ENCODE measurements around the gene MMP14. TPM values are rescaled to one million over a fixed set of nuclear protein-coding genes. Genes with fewer than 3 reads are reported as not detected.
A peak's percentile ranks its signal among the peaks of the same experiment; 100 is the strongest.

MMP14 gene
- total and polyA plus RNA-seq, 2 experiments from 2014 or later: 1.8 to 48.1 TPM

- DNase-seq (ENCODE audit: low read depth in 1 of 2, low spot score in 1 of 2): no peak
- H3K9me3 ChIP-seq (ENCODE audit: low read depth): no peaks in the 10 kb centered on the region
- no peaks in the 10 kb centered on the region for H3K27me3 ChIP-seq
- peaks cover 16% of the 10 kb centered on the region for H3K36me3 ChIP-seq
- peaks cover 13% of the 10 kb centered on the region for H3K4me1 ChIP-seq (ENCODE audit: low read depth)
- peak overlapping the region; percentile 39 for H3K27ac ChIP-seq
- TF ChIP-seq, protein P1, sequence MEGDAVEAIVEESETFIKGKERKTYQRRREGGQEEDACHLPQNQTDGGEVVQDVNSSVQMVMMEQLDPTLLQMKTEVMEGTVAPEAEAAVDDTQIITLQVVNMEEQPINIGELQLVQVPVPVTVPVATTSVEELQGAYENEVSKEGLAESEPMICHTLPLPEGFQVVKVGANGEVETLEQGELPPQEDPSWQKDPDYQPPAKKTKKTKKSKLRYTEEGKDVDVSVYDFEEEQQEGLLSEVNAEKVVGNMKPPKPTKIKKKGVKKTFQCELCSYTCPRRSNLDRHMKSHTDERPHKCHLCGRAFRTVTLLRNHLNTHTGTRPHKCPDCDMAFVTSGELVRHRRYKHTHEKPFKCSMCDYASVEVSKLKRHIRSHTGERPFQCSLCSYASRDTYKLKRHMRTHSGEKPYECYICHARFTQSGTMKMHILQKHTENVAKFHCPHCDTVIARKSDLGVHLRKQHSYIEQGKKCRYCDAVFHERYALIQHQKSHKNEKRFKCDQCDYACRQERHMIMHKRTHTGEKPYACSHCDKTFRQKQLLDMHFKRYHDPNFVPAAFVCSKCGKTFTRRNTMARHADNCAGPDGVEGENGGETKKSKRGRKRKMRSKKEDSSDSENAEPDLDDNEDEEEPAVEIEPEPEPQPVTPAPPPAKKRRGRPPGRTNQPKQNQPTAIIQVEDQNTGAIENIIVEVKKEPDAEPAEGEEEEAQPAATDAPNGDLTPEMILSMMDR (IDR thresholded peaks at IDR 0.05; ENCODE audit: low read depth, low read length): no peak
- no peak overlapping the region for H3K4me3 ChIP-seq
These were observed 42.2 kb downstream of the MMP14 start for GRCh38 chr14:22878271-22879246.

GRCh38 chr14:22882064-22882463 is 45.7 kb downstream of the MMP14 start:
- TF ChIP-seq, protein P1 (IDR thresholded peaks at IDR 0.05; ENCODE audit: low read depth, low read length): no peak
- Histone ChIP-seq H3K4me3 (no peak overlapping the region), H3K27ac (peak overlapping the region; percentile 78), H3K27me3 (no peaks in the 10 kb centered on the region), H3K36me3 (no peaks in the 10 kb centered on the region), H3K4me1 (ENCODE audit: low read depth) (peaks cover 23% of the 10 kb centered on the region), H3K9me3 (ENCODE audit: low read depth) (no peaks in the 10 kb centered on the region)
- DNase-seq (ENCODE audit: low read depth in 1 of 2, low spot score in 1 of 2): no peak

DNA sequence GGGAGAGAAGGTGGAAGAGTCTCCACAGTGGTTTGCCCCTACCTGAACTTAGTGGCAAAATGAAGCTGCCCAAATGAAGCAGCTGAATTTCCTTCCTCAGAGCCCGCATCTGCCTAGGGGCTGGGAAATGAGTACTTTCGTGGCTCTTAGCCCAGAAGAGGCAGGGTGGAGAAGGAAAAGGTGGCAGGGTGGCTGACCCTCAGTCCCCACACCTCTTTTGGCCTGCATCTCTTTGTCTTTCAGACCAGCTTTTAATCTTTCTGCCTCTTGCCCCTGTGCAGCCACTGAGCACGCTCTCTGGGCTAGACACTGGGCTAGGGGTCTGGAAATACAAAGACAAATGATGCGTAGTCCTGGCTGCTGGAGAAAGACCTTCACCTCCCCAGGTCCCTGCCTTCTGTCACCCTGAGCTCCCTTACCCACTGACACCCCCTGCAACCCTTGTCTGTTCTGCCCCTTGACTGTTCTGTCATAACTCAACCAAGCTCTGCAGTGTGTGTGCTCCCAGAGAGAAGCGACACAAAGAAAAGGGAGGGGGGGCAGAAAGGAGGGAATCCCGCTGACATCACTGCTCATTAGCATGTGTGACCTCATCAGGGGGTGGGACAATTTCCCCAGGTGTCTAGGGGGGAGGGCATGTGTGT is 46.3 kb downstream of the MMP14 start:
- Histone ChIP-seq H3K4me1 (ENCODE audit: low read depth) (peaks cover 25% of the 10 kb centered on the region), H3K9me3 (ENCODE audit: low read depth) (no peaks in the 10 kb centered on the region), H3K4me3 (no peak overlapping the region), H3K27ac (peak overlapping the region; percentile 78), H3K27me3 (no peaks in the 10 kb centered on the region), H3K36me3 (no peaks in the 10 kb centered on the region)
- TF ChIP-seq, protein P1 (IDR thresholded peaks at IDR 0.05; ENCODE audit: low read depth, low read length): no peak
- DNase-seq (ENCODE audit: low read depth in 1 of 2, low spot score in 1 of 2): peak; percentile 49 to 69

GRCh38 chr14:22883173-22883976 is 47.0 kb downstream of the MMP14 start, which contains the start of gene REM2:
Gene REM2, plus strand, starts transcription at chr14:22883222. Its CDS starts 66 bp downstream, at chr14:22883288.
- Histone ChIP-seq H3K27ac (peak within 1 kb of the TSS; percentile 78), H3K9me3 (ENCODE audit: low read depth) (no peaks in the 10 kb centered on the region), H3K36me3 (no peaks in the 10 kb centered on the region), H3K4me3 (peak within 1 kb of the TSS; percentile 13), H3K4me1 (ENCODE audit: low read depth) (peaks cover 28% of the 10 kb centered on the region), H3K27me3 (no peaks in the 10 kb centered on the region)
- peak in 1 of 2 donors; percentile 28 for DNase-seq (ENCODE audit: low read depth in 1 of 2, low spot score in 1 of 2)
- TF ChIP-seq, protein P1 (IDR thresholded peaks at IDR 0.05; ENCODE audit: low read depth, low read length): no peak
